Measurements from ENCODE around the gene RRM2. TPM values are rescaled to one million over a fixed set of nuclear protein-coding genes. Genes with fewer than 3 reads are reported as not detected.
"Not testable (repeated sequence)": the region's sequence is repeated elsewhere in the genome, so short reads cannot be mapped to it uniquely, and the experiment has no call there.

Gene RRM2
- total and polyA plus RNA-seq, 2 of the 4 experiments (the other 2 are of a cell fraction): 53.6 to 68.5 TPM

- no peak for ATAC-seq (ENCODE audit: low read depth)
- H3K23ac ChIP-seq (ENCODE audit: low read depth, low read length): no peak overlapping the region
- POLR2A ChIA-PET (ENCODE audit: unreplicated experiment): interaction anchor here (0.6 kb wide), 1 partner anchor 553 kb away, joined by 4 read pairs; no protein-coding TSS in a partner anchor
- H3K4me2 ChIP-seq (ENCODE audit: low read depth, low read length): no peak overlapping the region
- no peak for TF ChIP-seq POLR2A (IDR thresholded peaks at IDR 0.05; ENCODE audit: low read depth, low read length)
- TF ChIP-seq MAFK (IDR thresholded peaks at IDR 0.05; ENCODE audit: low read depth, low read length): no peak
- TF ChIP-seq MXI1 (IDR thresholded peaks at IDR 0.05; ENCODE audit: borderline replicate concordance, low read depth, low read length): no peak
- TF ChIP-seq CEBPB (IDR thresholded peaks at IDR 0.05; ENCODE audit: low read depth, low read length): no peak
- TF ChIP-seq RAD21 (IDR thresholded peaks at IDR 0.05; ENCODE audit: low read length): no peak
- no peak for TF ChIP-seq SMC3 (IDR thresholded peaks at IDR 0.05; ENCODE audit: low read depth, low read length)
- TF ChIP-seq, protein P1, sequence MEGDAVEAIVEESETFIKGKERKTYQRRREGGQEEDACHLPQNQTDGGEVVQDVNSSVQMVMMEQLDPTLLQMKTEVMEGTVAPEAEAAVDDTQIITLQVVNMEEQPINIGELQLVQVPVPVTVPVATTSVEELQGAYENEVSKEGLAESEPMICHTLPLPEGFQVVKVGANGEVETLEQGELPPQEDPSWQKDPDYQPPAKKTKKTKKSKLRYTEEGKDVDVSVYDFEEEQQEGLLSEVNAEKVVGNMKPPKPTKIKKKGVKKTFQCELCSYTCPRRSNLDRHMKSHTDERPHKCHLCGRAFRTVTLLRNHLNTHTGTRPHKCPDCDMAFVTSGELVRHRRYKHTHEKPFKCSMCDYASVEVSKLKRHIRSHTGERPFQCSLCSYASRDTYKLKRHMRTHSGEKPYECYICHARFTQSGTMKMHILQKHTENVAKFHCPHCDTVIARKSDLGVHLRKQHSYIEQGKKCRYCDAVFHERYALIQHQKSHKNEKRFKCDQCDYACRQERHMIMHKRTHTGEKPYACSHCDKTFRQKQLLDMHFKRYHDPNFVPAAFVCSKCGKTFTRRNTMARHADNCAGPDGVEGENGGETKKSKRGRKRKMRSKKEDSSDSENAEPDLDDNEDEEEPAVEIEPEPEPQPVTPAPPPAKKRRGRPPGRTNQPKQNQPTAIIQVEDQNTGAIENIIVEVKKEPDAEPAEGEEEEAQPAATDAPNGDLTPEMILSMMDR (conservative IDR thresholded peaks at IDR 0.05; ENCODE audit: low read depth, low read length): no peak
- TF ChIP-seq RCOR1 (IDR thresholded peaks at IDR 0.05; ENCODE audit: insufficient replicate concordance, low read length): no peak
- no peak overlapping the region for H3K4me3 ChIP-seq (ENCODE audit: insufficient read depth, low read depth, low read length)
- H3K36me3 ChIP-seq (ENCODE audit: control insufficient read depth, insufficient read depth, low read length): no peaks in the 10 kb centered on the region
- no peaks in the 10 kb centered on the region; the same call in 1 of the 2 replicates for H3K27me3 ChIP-seq (ENCODE audit: control insufficient read depth, insufficient read depth, low read length)
- no peak overlapping the region for H3K27ac ChIP-seq (ENCODE audit: insufficient read depth, low read length)
- H3K9me1 ChIP-seq (ENCODE audit: insufficient read depth, low read length): peaks cover 2% of the 10 kb centered on the region; the same call in 1 of the 2 replicates
- no peak overlapping the region for H3K9ac ChIP-seq (ENCODE audit: low read depth, low read length)
- intact Hi-C loops (cut with micrococcal nuclease) (no loop called here), in situ Hi-C loops (cut with MboI; ENCODE audit: low sequenced_read_pairs) (no loop called here), dilution Hi-C loops (cut with HindIII; ENCODE audit: low sequenced_read_pairs, unreplicated experiment) (no loop called here)
- H4K20me1 ChIP-seq (ENCODE audit: insufficient read depth, low read length): no peaks in the 10 kb centered on the region
- H4K8ac ChIP-seq (ENCODE audit: low read depth in 2 of 2, low read length in 2 of 2): no peak overlapping the region
- CTCF ChIA-PET: interaction anchor here (0.6 kb wide), 1 partner anchor 14 kb away, joined by 3 read pairs; no protein-coding TSS in a partner anchor
- H4K5ac ChIP-seq (ENCODE audit: low read depth, low read length): no peak overlapping the region
- no peak overlapping the region for H2BK120ac ChIP-seq (ENCODE audit: low read depth, low read length)
- no peaks in the 10 kb centered on the region; the same call in 1 of the 2 replicates for H3K9me3 ChIP-seq (ENCODE audit: control insufficient read depth, insufficient read depth, low read length)
- H2AFZ ChIP-seq (replicated peaks; ENCODE audit: low read length, poor library complexity): no peak overlapping the region
- no peak overlapping the region for H3K14ac ChIP-seq (replicated peaks; ENCODE audit: low read depth, low read length)
- DNase-seq: no peak
- peaks cover 2% of the 10 kb centered on the region; the same call in 1 of the 2 replicates for H3K4me1 ChIP-seq (ENCODE audit: control insufficient read depth, insufficient read depth, low read length)
- H2AK9ac ChIP-seq (replicated peaks; ENCODE audit: low read depth, low read length, poor library complexity): no peak overlapping the region
- BruUV-seq (replicated peaks): no TSS peak
- H2BK20ac ChIP-seq (ENCODE audit: low read depth, low read length): no peak overlapping the region
- H2AK5ac ChIP-seq (ENCODE audit: low read depth, low read length): no peak overlapping the region
- H3K56ac ChIP-seq (ENCODE audit: extremely low read depth, insufficient read depth, low read length): no peak overlapping the region
- H2BK5ac ChIP-seq (ENCODE audit: low read depth, low read length, poor library complexity, severe bottlenecking): no peak overlapping the region
- H4K91ac ChIP-seq (ENCODE audit: insufficient read depth, low read depth, low read length): no peak overlapping the region
- no peaks in the 10 kb centered on the region for H3K79me1 ChIP-seq (ENCODE audit: low read depth in 1 of 2, low read length in 2 of 2)
- no peak overlapping the region for H3K4ac ChIP-seq (ENCODE audit: low read depth, low read length)
- 85% methylated on average over 4 of the region's 6 CpGs; no CpG with 5 or more reads in 1 of the 2 experiments for WGBS, 2 experiments (ENCODE audit: extremely low coverage in 2 of 2, insufficient read length in 1 of 2)
- H3K18ac ChIP-seq (ENCODE audit: low read depth, low read length): no peak overlapping the region
- H2BK15ac ChIP-seq (ENCODE audit: low read depth, low read length): no peak overlapping the region
Observed at GRCh38 chr2:10103179-10103578, 19.4 kb upstream of the RRM2 start.

DNA sequence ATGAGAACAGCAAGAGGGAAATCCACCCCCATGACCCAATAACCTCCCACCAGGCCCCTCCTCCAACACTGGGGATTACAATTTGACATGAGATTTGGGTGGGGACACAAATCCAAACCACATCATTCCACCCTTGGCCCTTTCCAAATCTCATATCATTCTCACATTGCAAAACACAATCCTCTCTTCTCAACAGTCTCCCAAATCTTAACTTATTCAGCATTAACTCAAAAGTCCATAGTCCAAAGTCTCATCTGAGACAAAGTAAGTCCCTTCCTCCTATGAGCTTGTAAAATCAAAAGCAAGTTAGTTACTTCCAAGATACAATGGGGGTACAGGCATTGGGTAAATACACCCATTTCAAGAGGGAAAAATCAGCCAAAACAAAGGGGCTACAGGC lies 17.6 kb upstream of the RRM2 start:
- H3K18ac ChIP-seq (ENCODE audit: low read depth, low read length); in situ Hi-C loops (cut with MboI; ENCODE audit: low sequenced_read_pairs); H3K79me1 ChIP-seq (ENCODE audit: low read depth in 1 of 2, low read length in 2 of 2); DNase-seq; POLR2A ChIA-PET (ENCODE audit: unreplicated experiment); H4K20me1 ChIP-seq (ENCODE audit: insufficient read depth, low read length); ATAC-seq (ENCODE audit: low read depth); H2AK9ac ChIP-seq (replicated peaks; ENCODE audit: low read depth, low read length, poor library complexity); H2BK120ac ChIP-seq (ENCODE audit: low read depth, low read length); H4K5ac ChIP-seq (ENCODE audit: low read depth, low read length); H2BK15ac ChIP-seq (ENCODE audit: low read depth, low read length); intact Hi-C loops (cut with micrococcal nuclease); H3K9ac ChIP-seq (ENCODE audit: low read depth, low read length); H3K9me1 ChIP-seq (ENCODE audit: insufficient read depth, low read length); H3K4me1 ChIP-seq (ENCODE audit: control insufficient read depth, insufficient read depth, low read length); H3K4me2 ChIP-seq (ENCODE audit: low read depth, low read length); H3K4me3 ChIP-seq (ENCODE audit: insufficient read depth, low read depth, low read length); dilution Hi-C loops (cut with HindIII; ENCODE audit: low sequenced_read_pairs, unreplicated experiment); H3K23ac ChIP-seq (ENCODE audit: low read depth, low read length); H3K14ac ChIP-seq (replicated peaks; ENCODE audit: low read depth, low read length); H3K27ac ChIP-seq (ENCODE audit: insufficient read depth, low read length); H4K8ac ChIP-seq (ENCODE audit: low read depth in 2 of 2, low read length in 2 of 2); H3K4ac ChIP-seq (ENCODE audit: low read depth, low read length); H2BK5ac ChIP-seq (ENCODE audit: low read depth, low read length, poor library complexity, severe bottlenecking); BruUV-seq (replicated peaks); H4K91ac ChIP-seq (ENCODE audit: insufficient read depth, low read depth, low read length); H2AK5ac ChIP-seq (ENCODE audit: low read depth, low read length); H3K56ac ChIP-seq (ENCODE audit: extremely low read depth, insufficient read depth, low read length); H3K9me3 ChIP-seq (ENCODE audit: control insufficient read depth, insufficient read depth, low read length); H2BK20ac ChIP-seq (ENCODE audit: low read depth, low read length); H3K36me3 ChIP-seq (ENCODE audit: control insufficient read depth, insufficient read depth, low read length); H3K27me3 ChIP-seq (ENCODE audit: control insufficient read depth, insufficient read depth, low read length); H2AFZ ChIP-seq (replicated peaks; ENCODE audit: low read length, poor library complexity): not testable (repeated sequence)
- CTCF ChIA-PET: interaction anchor here (1.2 kb wide), 1 partner anchor 32 kb away, joined by 4 read pairs; no protein-coding TSS in a partner anchor
